Purkinje cell (primary cell): ENCODE measurements around the gene SUPT4H1. TPM values are rescaled to one million over a fixed set of nuclear protein-coding genes. Genes with fewer than 3 reads are reported as not detected.

Source experiments
- polyA plus RNA-seq: library from polyadenylated mRNA; unstranded; fragments of >200 nt; fragmentation: Nextera tagmentation; gene quantifications from 2 replicates; pipeline ENCODE4 v1.2.1, GENCODE V29; 2014

The SUPT4H1 gene
- 34.1 and 47.8 TPM in 2 replicates for polyA plus RNA-seq

GRCh38 chr17:58351831-58352595 is at the start of gene SUPT4H1:
TSS of gene SUPT4H1 (minus strand) at chr17:58352201. CDS start at chr17:58352135, 66 bp downstream.

DNA sequence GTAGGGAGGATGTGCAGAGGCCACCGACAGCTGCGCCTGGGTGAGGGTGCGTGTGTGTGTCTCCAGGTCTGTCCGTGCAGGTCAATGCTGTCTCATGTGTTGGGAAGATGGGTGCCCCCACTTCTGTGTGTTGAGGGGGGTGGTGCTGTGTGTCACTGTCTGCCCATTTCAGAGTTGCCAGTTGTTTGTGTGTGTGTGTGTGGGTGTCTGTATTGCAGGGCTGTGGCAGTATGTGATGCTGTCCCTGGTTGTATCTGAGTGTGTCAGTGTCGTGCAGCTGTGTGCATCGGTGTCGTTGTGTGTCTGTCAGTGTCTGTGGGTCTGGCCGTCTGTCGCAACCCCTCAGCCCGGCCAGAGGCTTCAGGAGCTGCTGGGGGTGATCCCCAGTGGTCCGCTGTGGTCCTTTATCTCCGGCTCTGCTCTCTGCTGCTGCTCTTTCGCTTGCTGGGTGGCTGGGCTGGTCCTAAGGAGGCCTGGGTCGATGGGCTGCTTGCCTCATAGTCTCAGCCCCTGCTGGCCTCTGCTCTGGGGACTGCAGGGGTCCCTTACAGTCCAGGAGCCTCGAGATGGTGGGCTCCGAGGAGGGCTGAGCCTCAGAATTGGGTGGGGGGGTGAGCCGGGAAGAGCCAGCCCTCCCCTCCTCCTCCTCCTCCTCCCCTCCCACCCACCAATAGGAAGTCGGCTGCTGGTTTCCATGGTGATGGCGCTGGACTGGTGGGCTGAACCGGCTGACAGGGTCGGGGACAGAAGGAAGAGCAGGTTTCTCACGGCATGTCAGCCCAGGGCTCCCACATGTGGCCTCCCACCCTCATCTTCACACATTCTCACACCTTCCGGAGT is 23.6 kb downstream of the SUPT4H1 start, which contains the start of gene TSPOAP1:
Gene TSPOAP1, minus strand, starts transcription at position 601 of the 840 bp plus-strand sequence. CDS start 875 bp downstream, outside the sequence.

Other genes starting within 250 kb of the SUPT4H1 start
- 0.48 TPM in 1 of 2 replicates, not detected in the other for gene OR4D1, start 203.8 kb downstream of the SUPT4H1 start, polyA plus RNA-seq
- not detected in 2 replicates for gene OR4D2, start 185.2 kb downstream of the SUPT4H1 start, polyA plus RNA-seq
- gene EPX, start 159.5 kb downstream of the SUPT4H1 start, polyA plus RNA-seq = not detected in 2 replicates
- gene MKS1, start 132.9 kb downstream of the SUPT4H1 start, polyA plus RNA-seq = 4.1 and 7.9 TPM in 2 replicates
- gene LPO, start 113.6 kb downstream of the SUPT4H1 start, polyA plus RNA-seq = not detected in 2 replicates
- gene MPO, start 71.3 kb downstream of the SUPT4H1 start, polyA plus RNA-seq = 0.52 and 2.9 TPM in 2 replicates
- gene TSPOAP1, start 23.4 kb downstream of the SUPT4H1 start, polyA plus RNA-seq = 6.9 and 13.2 TPM in 2 replicates
- gene RNF43, start 65.3 kb upstream of the SUPT4H1 start, polyA plus RNA-seq = 0.99 and 4.0 TPM in 2 replicates
- not detected in 2 replicates for gene HSF5, start 136.2 kb upstream of the SUPT4H1 start, polyA plus RNA-seq
- 34.6 and 37.6 TPM in 2 replicates for gene MTMR4, start 162.4 kb upstream of the SUPT4H1 start, polyA plus RNA-seq